Right renal cortex interstitium (tissue), 3 donors: Measurements from ENCODE around the gene NARF. TPM values are rescaled to one million over a fixed set of nuclear protein-coding genes. Genes with fewer than 3 reads are reported as not detected.
A peak's percentile ranks its signal among the peaks of the same experiment; 100 is the strongest.
"Not testable (repeated sequence)": the region's sequence is repeated elsewhere in the genome, so short reads cannot be mapped to it uniquely, and the experiment has no call there.

Source experiments
- DNase-seq, 3 donors: peaks; one replicate each; pipeline ENCODE4 v3.0.0-alpha.2; 2013; ENCODE audit warnings: low read depth in 3 of 3, low spot score in 2 of 3
- polyA plus RNA-seq, 3 donors: library from polyadenylated mRNA; unstranded; fragments of 120-200 nt; gene quantifications; one replicate each; pipeline ENCODE4 v1.2.1, GENCODE V29; 2013; ENCODE audit not compliant: insufficient read length in 3 of 3

Gene NARF
- 10 to 100 TPM; 69.8 to 80.9 (median 79.2) TPM for polyA plus RNA-seq

DNA sequence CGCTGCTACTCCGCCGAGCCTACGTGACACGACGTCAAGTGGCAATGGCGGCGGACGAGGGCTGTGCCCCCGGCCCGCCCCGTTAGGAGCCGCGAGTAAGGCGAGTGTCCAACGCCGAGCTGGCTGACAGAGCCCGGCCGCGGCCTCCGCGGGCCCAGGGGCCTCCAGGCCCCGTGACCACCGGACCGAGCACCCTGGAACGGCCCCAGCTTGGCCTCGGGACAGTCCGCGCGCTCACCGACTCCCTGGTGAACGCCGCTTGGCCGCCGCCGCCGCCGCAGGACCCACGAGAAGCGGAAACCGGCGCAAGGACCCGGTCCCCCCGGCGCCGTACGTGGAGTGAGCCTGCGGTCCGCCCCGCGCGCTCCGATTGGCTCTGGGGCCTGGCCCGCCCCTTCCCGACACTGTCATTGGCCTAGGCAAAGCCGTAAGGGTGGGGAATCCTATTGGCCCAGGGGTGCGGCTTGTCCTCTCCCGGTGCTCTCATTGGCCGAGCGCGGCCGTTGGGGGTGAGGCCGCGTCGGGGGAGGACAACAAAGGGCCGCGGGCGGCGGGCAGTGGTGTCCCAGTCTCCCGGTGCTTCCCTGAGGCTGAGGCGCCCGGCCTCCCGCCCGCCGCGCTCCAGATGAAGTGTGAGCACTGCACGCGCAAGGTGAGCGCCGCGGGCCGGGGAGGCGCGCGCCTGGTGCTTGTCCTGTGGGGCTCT lies at the start of gene NARF:
NARF (plus strand) TSS at position 563 of the 706 bp plus-strand sequence; CDS start at position 626, 63 bp downstream.
- peak; percentile 86 to 96 (median 90) for DNase-seq

DNA sequence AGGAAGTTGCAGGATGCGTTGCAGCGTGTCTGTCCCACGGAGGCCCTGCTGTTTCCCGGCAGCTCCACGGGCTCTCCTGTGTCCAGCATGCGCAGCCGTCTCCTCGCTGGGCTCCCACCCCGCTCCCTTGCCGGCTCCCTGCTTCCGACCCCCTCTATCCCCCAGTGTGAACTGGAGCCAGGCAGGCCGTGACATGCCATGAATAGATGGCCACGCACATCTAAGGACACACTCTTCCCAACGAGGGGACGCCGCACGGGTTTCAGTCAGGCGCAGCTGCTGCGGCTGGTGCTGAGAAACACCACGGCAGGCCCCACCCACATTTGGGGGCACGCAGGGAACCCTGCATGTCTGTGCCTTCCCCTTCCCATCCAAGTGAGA lies 49.6 kb upstream of the NARF start:
- no peak for DNase-seq

DNA sequence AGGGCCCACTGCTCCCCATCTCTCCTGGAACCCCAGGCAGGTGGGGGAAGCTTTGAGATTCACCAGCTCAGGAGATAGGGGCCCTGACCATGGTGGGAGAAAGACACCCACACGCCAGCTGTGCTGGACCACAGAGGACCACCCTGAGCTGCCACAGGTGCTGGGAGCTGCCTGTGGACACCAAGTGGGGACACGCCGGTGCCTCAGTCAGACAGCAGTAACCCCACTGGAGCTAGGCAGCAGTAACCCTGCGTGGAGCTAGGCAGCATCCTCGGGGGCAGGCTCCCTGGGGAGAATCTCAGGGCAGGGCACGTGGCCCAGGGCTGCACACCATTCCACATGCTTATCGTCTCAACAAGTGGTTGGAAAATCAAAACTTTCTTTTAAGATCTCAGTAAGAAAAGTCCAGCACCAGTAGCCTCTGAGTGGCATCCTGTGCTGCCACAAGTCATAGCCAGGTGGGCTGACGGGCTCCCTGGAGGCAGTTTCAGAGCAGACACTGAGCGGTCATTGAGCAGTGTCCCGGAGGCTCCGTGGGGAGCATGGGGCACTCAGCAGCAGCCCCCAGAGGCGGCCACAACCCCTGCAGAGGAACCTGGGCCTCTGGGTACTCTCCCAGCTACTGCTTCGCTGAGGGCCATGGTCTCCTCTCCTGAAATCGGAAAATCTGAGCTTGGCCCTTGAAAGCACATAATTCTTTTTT lies 48.4 kb upstream of the NARF start:
- DNase-seq: no peak

DNA sequence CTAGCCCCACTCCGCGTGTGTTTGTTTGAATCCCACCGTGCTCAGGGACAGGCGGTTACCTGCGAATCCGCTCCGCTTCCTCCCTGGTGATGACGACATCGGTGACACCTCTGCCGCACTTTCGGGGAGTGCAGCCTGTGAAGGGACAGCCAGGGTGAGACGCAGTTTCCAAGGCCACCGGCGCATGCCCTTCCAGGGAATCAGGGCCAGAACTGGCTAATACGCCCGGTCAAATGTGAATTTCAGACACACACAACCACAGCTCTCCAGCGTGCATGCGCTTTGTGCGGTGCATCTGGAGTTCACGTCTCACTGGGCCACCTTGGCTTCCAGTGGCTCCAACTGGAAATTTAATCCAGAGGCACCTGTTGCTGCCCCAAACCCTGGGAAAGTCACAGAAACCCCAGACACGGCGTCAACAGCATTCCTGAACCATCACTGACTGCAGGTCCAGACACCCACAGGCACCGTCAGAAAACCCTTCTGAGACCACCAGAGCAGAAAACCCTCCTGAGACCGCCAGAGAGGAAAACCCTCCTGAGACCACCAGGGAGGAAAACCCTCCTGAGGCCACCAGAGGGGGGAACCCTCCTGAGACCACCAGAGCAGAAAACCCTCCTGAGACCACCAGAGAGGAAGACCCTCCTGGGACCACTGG lies 47.0 kb upstream of the NARF start:
- DNase-seq: no peak

DNA sequence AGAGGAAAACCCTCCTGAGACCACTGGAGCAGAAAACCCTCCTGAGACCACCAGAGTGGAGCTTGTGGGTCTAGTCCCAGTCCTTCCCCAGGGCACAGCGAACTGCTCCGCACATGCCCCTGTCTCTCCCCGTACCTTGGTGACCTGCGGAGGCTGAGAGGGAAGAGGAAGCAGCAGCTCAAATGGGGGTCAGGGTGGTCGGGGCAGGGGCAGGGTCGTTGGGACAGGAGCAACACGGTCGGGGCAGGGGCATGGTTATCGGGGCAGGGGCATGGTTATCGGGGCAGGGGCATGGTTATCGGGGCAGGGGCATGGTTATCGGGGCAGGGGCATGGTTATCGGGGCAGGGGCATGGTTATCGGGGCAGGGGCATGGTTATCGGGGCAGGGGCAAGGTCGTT lies 46.5 kb upstream of the NARF start:
- not testable (repeated sequence) for DNase-seq

DNA sequence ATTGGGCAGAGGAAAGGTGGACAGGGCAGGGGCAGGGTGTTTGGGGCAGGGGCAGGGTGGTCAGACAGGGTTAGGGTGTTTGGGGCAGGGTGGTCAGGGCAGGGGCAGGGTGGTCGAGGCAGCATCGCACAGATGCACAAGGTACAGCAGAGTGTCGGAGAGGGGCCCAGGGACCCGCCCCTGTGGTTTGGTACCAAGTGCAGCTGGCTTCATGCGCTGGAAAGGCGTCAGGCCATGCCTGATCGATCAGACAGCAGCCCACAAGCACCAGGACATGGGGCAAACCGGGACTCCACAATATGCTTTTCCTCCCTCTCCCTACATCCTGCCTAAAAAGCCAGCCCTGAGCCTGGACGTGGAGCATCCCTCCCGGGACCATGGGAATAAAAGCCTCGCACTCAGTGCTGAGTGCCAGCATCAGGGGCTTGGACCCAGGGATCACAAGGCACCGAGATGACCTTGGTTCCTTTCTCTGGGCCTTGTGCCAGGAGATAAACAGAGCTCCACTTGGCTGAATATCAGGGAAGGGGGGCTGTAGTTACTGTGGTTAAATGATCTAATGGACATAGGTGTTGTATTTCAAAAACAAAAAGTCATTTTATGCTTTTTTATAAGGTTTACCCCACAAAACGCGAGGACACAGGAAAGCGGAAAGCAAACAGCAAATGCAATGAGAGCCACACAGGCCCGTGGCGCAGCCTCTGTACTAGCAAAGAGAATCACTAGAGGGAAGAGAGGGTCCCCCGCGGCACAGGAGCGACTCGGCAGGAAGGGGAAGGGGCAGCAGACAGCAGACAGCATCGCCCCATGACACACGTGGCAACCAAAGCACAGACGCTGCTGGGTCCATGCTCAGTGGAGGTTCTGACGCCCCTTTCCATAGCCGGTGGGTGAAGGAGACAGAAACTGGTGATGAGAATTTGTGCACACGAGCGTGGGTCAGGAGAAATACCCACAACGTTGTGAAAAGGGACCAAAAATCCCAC lies 45.7 kb upstream of the NARF start:
- no peak for DNase-seq

DNA sequence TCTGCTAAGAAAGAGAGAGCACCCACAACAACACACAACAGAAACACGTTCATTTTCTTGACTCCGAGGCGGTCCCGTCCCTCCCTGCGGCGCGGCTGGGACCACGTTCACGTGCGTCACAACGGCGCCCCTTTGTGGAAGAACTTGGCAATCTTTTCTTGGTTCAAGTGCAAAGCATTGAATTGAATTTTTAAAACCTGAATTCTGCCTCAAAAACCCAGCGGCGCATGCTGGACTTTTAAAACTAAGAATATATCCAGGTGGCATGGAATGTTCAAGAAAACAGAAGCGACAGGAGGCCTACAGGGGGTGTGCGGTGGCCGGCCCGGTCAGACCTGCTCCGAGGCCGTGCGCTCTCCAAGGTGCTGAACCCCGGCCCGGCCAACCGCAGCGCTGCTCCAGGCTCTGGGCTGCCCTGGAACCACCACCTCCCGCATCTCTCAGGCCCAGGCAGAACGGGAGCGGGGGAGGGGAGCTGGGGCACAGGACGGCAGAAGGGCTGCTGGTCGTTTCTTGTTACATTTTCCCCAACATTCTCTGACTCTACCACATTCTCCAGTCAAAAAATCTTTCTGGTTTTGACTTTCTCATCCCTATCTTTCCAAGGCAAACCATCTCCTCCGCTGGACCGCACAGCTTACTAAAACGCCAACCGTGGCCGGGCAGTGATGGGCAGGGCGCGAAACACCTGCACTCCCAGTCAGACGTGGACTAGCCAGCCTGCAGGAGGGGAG lies 43.8 kb upstream of the NARF start:
- DNase-seq: peak; percentile 58 to 74 (median 67)

DNA sequence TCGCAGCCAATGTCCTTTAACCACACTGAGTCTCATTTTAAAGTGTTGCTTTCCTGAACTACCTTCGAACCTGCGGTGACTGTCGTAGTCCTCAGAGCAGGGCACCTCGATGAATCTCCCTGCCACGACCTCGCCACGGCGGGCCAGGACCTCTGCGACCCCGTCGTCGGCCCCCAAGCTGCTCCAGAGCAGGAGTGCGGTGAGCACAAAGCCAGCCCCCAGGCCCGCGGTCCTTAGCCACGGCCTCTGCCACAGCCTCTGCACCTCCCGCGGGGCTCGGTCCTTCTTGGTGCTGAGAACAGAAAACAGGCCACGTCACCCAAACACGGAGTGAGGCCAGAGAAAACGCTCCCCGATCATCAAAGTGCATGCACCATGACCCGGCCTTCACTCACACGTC lies 43.2 kb upstream of the NARF start:
- DNase-seq: no peak

DNA sequence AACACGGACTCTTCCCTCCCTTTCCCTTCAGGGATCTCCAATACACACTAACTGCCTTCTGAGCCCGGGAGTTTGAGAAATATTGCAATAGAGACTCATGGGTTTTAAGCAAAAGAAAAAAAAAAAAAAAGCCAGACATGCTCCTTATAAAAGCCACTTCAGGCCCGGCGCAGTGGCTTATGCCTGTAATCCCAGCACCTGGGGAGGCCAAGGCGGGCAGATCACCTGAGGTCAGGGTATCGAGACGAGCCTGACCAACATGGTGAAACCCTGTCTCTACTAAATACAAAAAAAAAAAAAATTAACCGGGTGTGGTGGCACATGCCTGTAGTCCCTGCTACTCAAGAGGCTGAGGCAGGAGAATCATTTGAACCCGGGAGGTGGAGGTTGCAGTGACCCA lies 42.8 kb upstream of the NARF start:
- no peak for DNase-seq

DNA sequence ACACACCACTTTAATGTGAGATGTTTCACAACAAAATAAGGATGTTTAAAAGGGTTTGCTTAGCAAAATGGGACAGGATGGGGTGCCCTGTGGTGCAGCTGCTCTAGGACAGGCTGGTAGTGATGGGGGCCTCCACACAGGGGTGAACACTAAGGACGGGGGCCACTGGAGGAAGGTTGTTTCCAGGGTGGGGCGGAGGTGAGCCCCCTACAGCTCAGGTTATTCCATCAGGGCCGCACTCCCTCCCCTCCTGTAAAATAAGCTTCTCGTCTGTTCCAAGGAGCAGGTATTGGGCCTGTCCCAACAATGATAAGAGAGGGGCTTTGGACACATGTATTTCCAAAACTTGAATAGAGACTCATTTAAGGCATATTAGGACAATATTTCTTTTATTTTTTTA lies 42.3 kb upstream of the NARF start:
- no peak for DNase-seq

DNA sequence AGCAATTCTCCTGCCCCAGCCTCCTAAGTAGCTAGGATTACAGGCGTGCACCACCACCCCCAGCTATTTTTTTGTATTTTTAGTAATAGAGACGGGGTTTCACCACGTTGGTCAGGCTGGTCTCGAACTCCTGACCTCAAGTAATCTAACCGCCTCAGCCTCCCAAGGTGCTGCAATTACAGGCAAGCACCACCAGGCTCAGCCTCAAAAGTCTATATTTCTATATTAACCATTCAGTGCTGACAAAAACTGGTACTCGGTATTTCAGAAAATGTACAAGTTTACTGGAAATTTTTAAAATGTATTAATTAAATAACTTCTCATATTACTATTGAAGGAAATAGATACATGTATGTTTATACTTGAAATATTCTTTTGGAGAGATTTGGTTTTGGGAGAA lies 41.8 kb upstream of the NARF start:
- DNase-seq: no peak

DNA sequence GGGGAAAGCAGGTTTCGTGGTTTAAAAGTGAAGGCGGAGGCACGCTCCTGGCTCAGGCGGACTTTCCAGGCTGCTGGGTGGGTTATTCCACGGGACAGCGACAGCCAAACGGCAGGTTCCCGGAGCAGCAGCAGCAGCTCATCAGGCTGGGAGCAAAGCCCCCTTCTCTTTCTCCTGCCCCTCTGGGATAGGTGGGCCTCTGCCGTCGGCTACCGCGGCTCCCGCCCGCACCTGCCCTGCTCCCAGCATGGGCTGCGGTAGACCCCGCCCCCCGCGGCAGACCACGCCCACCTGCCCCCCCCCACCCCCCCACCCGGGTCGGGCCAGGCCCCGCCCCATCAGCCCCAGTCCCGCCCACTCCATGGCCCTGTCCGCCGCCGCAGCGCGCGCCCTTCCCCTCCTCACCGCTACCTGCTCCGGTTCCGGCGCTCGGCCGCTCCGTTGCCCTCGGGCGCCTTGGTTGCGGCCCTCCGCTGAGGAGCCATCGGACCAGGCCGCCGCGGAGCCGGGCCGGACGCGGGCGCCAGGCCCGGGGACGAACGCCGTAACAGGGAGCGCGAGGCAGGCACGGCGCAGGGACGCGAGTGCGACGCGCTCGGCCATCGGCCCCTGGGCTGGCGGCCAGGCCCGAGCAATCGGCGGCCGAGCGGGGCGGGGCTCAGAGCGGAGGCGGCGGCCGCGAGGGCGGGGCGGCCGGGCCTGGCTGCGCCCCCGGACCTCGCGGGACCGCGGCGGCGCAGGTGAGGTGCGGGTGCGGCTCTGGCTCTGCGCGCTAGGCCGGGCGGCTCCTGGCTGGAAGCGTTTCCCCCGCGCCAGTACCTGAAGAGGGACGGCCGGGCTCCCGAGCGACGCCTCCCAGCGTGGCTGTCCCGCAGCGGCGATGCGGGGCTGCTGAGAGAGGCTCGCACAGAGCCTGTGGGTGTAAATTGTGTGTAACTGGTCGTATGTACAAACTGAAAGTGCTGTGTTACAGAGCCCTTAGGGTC lies 40.2 kb upstream of the NARF start, which contains the start of the genes HEXD and OGFOD3:
HEXD (plus strand) TSS at position 347 of the 986 bp plus-strand sequence. CDS start 1,453 bp downstream, outside the sequence.
OGFOD3 (minus strand) TSS at position 586 of the 986 bp plus-strand sequence; CDS start at position 485, 101 bp downstream.
- peak; percentile 58 to 82 (median 81) for DNase-seq

DNA sequence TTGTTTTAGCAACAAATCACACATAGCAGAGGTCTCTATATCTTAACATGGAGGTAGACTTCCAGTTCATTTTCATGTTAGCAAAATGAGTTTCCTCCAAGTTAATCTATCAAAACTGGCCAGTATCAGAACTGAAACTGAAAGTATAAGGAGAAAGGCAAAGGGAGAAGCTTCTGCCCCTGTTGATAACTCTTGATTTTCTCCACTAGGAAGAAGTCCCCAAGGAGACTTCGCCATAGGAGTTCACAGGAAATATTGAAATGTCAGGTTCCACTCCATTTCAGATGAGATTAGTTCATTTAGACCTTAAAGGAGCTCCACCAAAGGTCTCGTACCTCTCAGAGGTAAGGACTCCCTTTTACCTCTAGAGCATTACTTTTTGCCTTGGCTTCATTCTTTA lies 39.0 kb upstream of the NARF start:
- DNase-seq: no peak

DNA sequence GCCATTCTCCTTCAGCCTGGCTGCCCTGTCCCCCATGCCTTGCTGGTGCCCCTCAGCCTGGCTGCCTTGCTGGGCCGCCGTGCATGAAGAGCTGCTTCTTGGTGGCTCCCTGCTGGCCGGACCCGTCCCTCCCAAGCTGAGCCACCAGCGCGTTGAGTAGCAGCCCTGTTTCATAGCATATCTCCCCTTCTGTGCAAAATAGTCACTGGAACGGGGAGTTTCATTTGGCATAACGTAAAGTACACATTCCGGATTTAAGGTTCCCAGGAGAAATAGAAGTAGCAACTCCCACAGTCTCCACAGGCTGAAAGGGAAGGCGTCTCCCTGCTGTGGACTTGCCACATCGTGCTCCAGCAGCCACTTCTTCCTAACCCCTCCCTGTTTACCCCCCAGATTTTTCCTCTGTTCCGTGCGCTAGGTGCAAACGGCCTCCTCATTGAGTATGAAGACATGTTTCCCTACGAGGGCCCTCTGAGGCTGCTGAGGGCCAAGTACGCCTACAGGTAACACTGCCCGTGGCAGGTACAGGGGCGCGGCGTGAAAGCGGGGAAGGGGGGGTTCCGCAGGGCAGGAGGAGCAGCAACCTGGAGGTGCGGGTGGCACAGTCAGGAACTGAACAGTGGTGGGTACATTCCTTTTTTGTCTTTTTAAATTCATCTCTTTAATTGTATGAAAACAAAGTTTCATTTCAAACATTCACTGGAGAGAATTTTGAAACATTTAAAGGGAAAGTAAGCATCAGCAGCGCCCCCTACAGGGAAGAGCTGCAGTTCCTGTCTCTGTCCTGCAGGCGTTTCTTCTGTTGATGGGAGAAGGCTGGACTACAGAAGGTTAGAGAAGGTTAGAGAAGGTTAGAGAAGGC lies 34.3 kb upstream of the NARF start:
- DNase-seq: no peak

DNA sequence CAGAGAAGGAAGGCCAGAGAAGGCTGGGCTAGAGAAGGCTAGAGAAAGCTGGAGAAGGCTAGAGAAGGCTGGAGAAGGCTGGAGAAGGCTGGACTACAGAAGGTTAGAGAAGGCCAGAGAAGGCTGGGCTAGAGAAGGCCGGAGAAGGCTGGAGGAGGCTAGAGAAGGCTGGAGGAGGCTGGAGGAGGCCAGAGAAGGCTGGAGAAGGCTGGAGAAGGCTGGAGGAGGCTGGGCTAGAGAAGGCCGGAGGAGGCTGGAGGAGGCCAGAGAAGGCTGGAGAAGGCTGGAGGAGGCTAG lies 33.7 kb upstream of the NARF start:
- DNase-seq: no peak

DNA sequence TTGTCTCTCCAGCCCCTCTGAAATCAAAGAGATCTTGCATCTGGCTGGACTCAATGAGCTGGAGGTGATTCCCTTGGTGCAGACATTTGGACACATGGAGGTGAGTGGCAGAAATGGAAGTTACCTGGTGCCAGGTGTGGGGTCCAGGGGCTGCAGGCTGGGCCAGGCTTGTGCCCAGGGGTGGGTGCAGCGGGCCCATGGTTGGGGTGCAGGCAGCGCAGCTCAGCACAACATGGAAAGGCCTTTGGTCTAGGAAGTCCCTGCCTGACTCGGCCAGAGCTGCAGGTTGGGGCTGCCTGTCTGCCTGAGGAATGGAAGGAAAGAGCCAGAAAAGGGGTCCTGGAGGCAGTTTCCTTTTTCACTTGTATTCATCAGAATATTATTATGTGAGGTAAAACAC lies 30.0 kb upstream of the NARF start:
- DNase-seq: no peak

DNA sequence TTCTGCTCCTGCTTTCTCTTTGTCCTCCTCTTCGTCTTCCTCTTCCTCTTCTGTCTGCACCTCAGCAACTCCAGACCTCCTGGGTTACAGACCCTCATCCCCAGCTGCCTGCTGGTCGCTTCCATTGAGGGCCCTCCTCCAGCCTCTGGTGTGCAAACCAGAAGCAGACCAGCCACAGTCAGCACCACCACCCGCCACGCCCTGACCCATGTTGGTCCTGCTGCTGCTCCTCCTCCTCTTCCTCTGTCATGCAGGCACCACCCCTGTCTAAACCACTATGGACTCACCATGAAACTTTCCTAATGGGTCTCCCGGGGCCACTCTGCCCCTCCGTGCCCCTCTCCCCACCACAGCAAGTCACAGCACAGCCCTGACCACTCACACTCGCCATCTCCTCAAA lies 28.7 kb upstream of the NARF start:
- DNase-seq: no peak

DNA sequence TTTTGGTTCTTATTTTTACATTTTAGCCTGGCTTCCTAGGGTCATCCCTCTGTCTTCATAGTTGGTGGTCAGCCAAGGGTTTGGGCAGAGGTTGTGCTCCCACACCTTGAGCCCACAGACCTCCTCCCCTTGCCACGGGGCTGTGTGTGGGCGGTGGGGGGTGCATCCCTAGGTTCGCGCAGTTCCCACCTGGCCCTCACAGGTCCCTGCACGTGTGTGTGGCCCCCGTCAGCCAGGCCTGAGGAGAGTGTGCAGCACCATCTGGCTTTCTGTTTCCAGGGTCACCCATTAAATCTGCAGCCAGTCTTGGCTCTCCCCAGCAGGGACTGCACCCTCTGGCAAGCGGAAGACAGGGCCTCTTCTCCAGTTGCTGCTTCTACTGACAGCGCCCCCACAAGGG lies 26.5 kb upstream of the NARF start:
- no peak for DNase-seq
